HepG2 (cell line): ENCODE data around the gene OR8B8. TPM values are rescaled to one million over a fixed set of nuclear protein-coding genes. Genes with fewer than 3 reads are reported as not detected.

Source experiments
- ATAC-seq: fragments of 200-7000 bp; cut with Tn5 transposase; 3 replicates; pipeline ENCODE4 v1.9.1; 2020; ENCODE audit warnings: mild to moderate bottlenecking, moderate library complexity
- BruUV-seq: library from RNA; stranded (reverse); fragments of 400-500 nt; replicated peaks from 2 replicates; lab custom pipeline; 2021; lab: Mats Ljungman, UMichigan
- CTCF ChIA-PET: fragments of 300-600 bp; formaldehyde crosslinking; extraction: SDS; loops from one replicate; lab custom pipeline; 2021; ENCODE audit warnings: low total read pairs, inconsistent platforms, low intra/inter-chr PET ratio; lab: Yijun Ruan, JAX
- POLR2A ChIA-PET: fragments of 350-600 bp; sonication (Branson Sonifier 250); formaldehyde crosslinking; loops from one replicate; lab custom pipeline; 2020; ENCODE audit warnings: antibody characterized with exemption, inconsistent platforms; lab: Yijun Ruan, JAX
- DNase-seq: peaks from one replicate; pipeline ENCODE4 v3.0.0-alpha.2; 2015; ENCODE audit warnings: low spot score
- FAIRE-seq: peaks from 3 replicates; lab custom pipeline; 2011; peaks lifted over from hg19 to GRCh38; lab: Jason Lieb, UNC
- H2AFZ ChIP-seq: one replicate; pipeline ENCODE4 v1.6.1; 2011; ENCODE audit warnings: low read length, inconsistent platforms
- H3K27ac ChIP-seq: fragments of 300-600 bp; 3 replicates; pipeline ENCODE4 v1.8.0; 2011; ENCODE audit warnings: mixed run types, mild to moderate bottlenecking, mixed read lengths, low read length, inconsistent platforms; ENCODE audit not compliant: insufficient read depth; ENCODE audit errors: extremely low read length
- H3K27me3 ChIP-seq, 2 experiments: fragments of 200-600 bp in 1 of 2; 2 replicates in 1 of 2; 3 replicates in 1 of 2; pipeline versions ENCODE4 v1.6.0 to v1.8.0; 2011; ENCODE audit warnings: low read length in 2 of 2, mild to moderate bottlenecking in 2 of 2, moderate library complexity in 2 of 2, inconsistent platforms in 1 of 2; ENCODE audit not compliant: insufficient read depth in 2 of 2, control insufficient read depth in 1 of 2
- H3K36me3 ChIP-seq, 2 experiments: fragments of 200-600 bp in 1 of 2; replicated peaks in 1 of 2; 2 replicates in 1 of 2; 3 replicates in 1 of 2; pipeline versions ENCODE4 v1.5.1 to v1.8.0; 2011; ENCODE audit warnings: low read length in 2 of 2, inconsistent platforms in 1 of 2; ENCODE audit not compliant: insufficient read depth in 2 of 2, control insufficient read depth in 1 of 2
- H3K4me1 ChIP-seq: 2 replicates; pipeline ENCODE4 v1.5.1; 2012; ENCODE audit warnings: low read length, inconsistent platforms; ENCODE audit not compliant: insufficient read depth
- H3K4me2 ChIP-seq: 2 replicates; pipeline ENCODE4 v1.6.0; 2011; ENCODE audit warnings: low read depth, low read length, inconsistent platforms
- H3K4me3 ChIP-seq, 3 experiments: fragments of 200-600 bp in 1 of 3; sonication (generic), shearing (Covaris generic) in 1 of 3; replicated peaks in 1 of 3; 2 replicates each; pipeline ENCODE4 v1.5.1; 2011 to 2016; ENCODE audit warnings: low read length in 3 of 3, inconsistent platforms in 2 of 3, low read depth in 2 of 3, mild to moderate bottlenecking in 2 of 3, control low read depth in 1 of 3, mixed read lengths in 1 of 3; ENCODE audit not compliant: insufficient read depth in 1 of 3
- H3K79me2 ChIP-seq: one replicate; pipeline ENCODE4 v1.6.1; 2011; ENCODE audit warnings: low read length, inconsistent platforms; ENCODE audit not compliant: insufficient read depth
- H3K9ac ChIP-seq: 2 replicates; pipeline ENCODE4 v1.6.0; 2011; ENCODE audit warnings: mild to moderate bottlenecking, low read depth, low read length, inconsistent platforms; ENCODE audit not compliant: insufficient read depth
- H3K9me3 ChIP-seq: 2 replicates; pipeline ENCODE4 v1.5.1; 2012; ENCODE audit warnings: mild to moderate bottlenecking, low read length
- H4K20me1 ChIP-seq: 2 replicates; pipeline ENCODE4 v1.6.0; 2011; ENCODE audit warnings: inconsistent platforms, mild to moderate bottlenecking, low read length, moderate library complexity; ENCODE audit not compliant: insufficient read depth
- AFF4 ChIP-seq: sonication (generic); formaldehyde crosslinking; IDR thresholded peaks from 2 replicates; pipeline ENCODE4 v1.4.0; 2020; ENCODE audit warnings: missing genetic modification reagents
- ATF6 ChIP-seq: sonication (generic); formaldehyde crosslinking; conservative IDR thresholded peaks from 2 replicates; pipeline ENCODE4 v1.4.0; 2020; ENCODE audit warnings: missing genetic modification reagents
- HCFC1 ChIP-seq: fragments of 150-350 bp; IDR thresholded peaks from 2 replicates; pipeline ENCODE4 v1.6.1; 2014; ENCODE audit warnings: low read depth, low read length
- HHEX ChIP-seq: IDR thresholded peaks from 2 replicates; pipeline ENCODE4 v1.6.1; 2016; ENCODE audit warnings: control low read depth
- KAT2B ChIP-seq: fragments of 150-350 bp; IDR thresholded peaks from 2 replicates; pipeline ENCODE4 v1.6.1; 2014; ENCODE audit warnings: low read depth, low read length, borderline replicate concordance
- NR2F2 ChIP-seq: IDR thresholded peaks from 2 replicates; pipeline ENCODE4 v1.6.1; 2012; ENCODE audit warnings: low read depth, inconsistent platforms, borderline replicate concordance
- NR2F6 ChIP-seq, 2 experiments: IDR thresholded peaks; 2 replicates each; pipeline ENCODE4 v1.6.1; 2016; ENCODE audit warnings: antibody characterized with exemption in 1 of 2, mild to moderate bottlenecking in 1 of 2
- ONECUT2 ChIP-seq: sonication (generic); formaldehyde crosslinking; IDR thresholded peaks from 2 replicates; pipeline ENCODE4 v1.4.0; 2020; ENCODE audit warnings: missing genetic modification reagents
- SP2 ChIP-seq: sonication (generic); formaldehyde crosslinking; IDR thresholded peaks from 2 replicates; pipeline ENCODE4 v1.5.1; 2020; ENCODE audit warnings: mild to moderate bottlenecking, missing genetic modification reagents
- TCF7 ChIP-seq: sonication (generic); IDR thresholded peaks from 2 replicates; pipeline ENCODE4 v1.6.1; 2016; ENCODE audit warnings: antibody characterized with exemption, low read depth
- ZC3H13 ChIP-seq: sonication (generic); formaldehyde crosslinking; IDR thresholded peaks from 2 replicates; pipeline ENCODE4 v1.8.1; 2023; ENCODE audit warnings: mild to moderate bottlenecking, missing genetic modification reagents, moderate library complexity
- WGBS: methylation state at CpG from one replicate; pipeline ENCODE4 v1.1.6; 2017; ENCODE audit warnings: low lambda C conversion rate; 5-methylcytosine and 5-hydroxymethylcytosine counted together
- in situ Hi-C: cut with HindIII; loops from 2 replicates; pipeline ENCODE4 v1.10.0; 2017; ENCODE audit warnings: low pct_unique_long_range_greater_than_20kb; ENCODE audit not compliant: extremely low pct_ligation_motif_present
- intact Hi-C: fragments of 100-400 bp; cut with micrococcal nuclease; formaldehyde crosslinking; loops from one replicate; pipeline ENCODE4 v1.10.0; 2022; ENCODE audit not compliant: unreplicated experiment
- polyA plus RNA-seq, 8 experiments: library from polyadenylated mRNA; depleted of rRNA in 3 of 8; stranded (reverse) in 7 of 8; unstranded in 1 of 8; fragments of >200 nt; fragmentation: Illumina TruSeq in 4 of 8; extraction: Trizol in 4 of 8; gene quantifications; 2 replicates each; pipeline versions ENCODE4 v1.2.1 to v1.2.3, GENCODE V29; 2011 to 2016; ENCODE audit warnings: low read depth in 4 of 8, missing spikeins in 1 of 8, mixed read lengths in 1 of 8; ENCODE audit not compliant: insufficient read depth in 1 of 8
- total RNA-seq, 5 experiments: library from RNA; depleted of rRNA; stranded (reverse); fragments of >200 nt; fragmentation: Illumina TruSeq; extraction: Trizol; gene quantifications; 2 replicates each; pipeline ENCODE4 v1.2.3, GENCODE V29; 2016; ENCODE audit warnings: low read depth in 1 of 5

The OR8B8 gene
- total and polyA plus RNA-seq, 2 of the 13 experiments (the other 11 are each of a cell fraction or from before 2014, with no cell fraction given) = not detected

- Histone ChIP-seq H3K36me3 (no peaks in the 10 kb centered on the region), H3K9ac (no peak overlapping the region), H3K9me3 (no peaks in the 10 kb centered on the region), H4K20me1 (no peaks in the 10 kb centered on the region), H3K4me2 (no peak overlapping the region), H3K27me3 (0 out of 5 replicates have a peak, but pooled peaks cover 0 to 7% of the 10 kb centered on the region in 2 experiments), H2AFZ (no peak overlapping the region), H3K4me1 (no peaks in the 10 kb centered on the region), H3K4me3 (no peak overlapping the region), H3K27ac (no peak overlapping the region), H3K79me2 (no peaks in the 10 kb centered on the region)
- intact Hi-C loops (no loop called here), in situ Hi-C loops (no loop called here)
- no peak for ATAC-seq
- ChIA-PET POLR2A (no interaction called here), CTCF (no interaction called here)
- TF ChIP-seq ATF6 (CRISPR knock-in tag) (no peak), HHEX (CRISPR knock-in tag) (peak; percentile 83), ZC3H13 (no peak), SP2 (CRISPR knock-in tag) (no peak), HCFC1 (no peak), AFF4 (CRISPR knock-in tag) (no peak), TCF7 (peak; percentile 39; the same call in 1 of the 2 replicates), NR2F6 (IDR thresholded peaks at IDR 0.05) (peak; percentile 86), NR2F6 (CRISPR knock-in tag; IDR thresholded peaks at IDR 0.05) (no peak), NR2F2 (peak; percentile 96), KAT2B (peak; percentile 86), ONECUT2 (CRISPR knock-in tag) (peak; percentile 40; the same call in 1 of the 2 replicates)
- no peak for DNase-seq
- BruUV-seq = no TSS peak
- FAIRE-seq = no peak
- WGBS = 0% methylated on average over 2 of the region's 2 CpGs
These were observed 2.6 kb downstream of the OR8B8 start for GRCh38 chr11:124442847-124443246.
